HG03060 (cell line): ENCODE data around the gene ZFAND2A.
"Not testable (repeated sequence)": the region's sequence is repeated elsewhere in the genome, so short reads cannot be mapped to it uniquely, and the experiment has no call there.

ENCODE experiments used
- ATAC-seq: cut with Tn5 transposase; IDR thresholded peaks from one replicate; pipeline ENCODE4 v1.9.1; 2021; ENCODE audit warnings: low read depth, moderate number of reproducible peaks; ENCODE audit not compliant: unreplicated experiment

ZFAND2A gene

GRCh38 chr7:1175967-1176851 is 16.2 kb upstream of the ZFAND2A start:
- ATAC-seq = no peak

- ATAC-seq = no peak
Observed at GRCh38 chr7:1175597-1175966, 15.6 kb upstream of the ZFAND2A start.

- no peak for ATAC-seq
Observed at GRCh38 chr7:1174881-1175596, 15.0 kb upstream of the ZFAND2A start.

- no peak for ATAC-seq
Observed at GRCh38 chr7:1174002-1174401, 14.0 kb upstream of the ZFAND2A start.

- ATAC-seq = no peak
Observed at GRCh38 chr7:1172666-1173523, 12.9 kb upstream of the ZFAND2A start.

GRCh38 chr7:1171516-1171915 is 11.5 kb upstream of the ZFAND2A start:
- ATAC-seq = not testable (repeated sequence)

GRCh38 chr7:1170741-1171501 is 10.9 kb upstream of the ZFAND2A start:
- ATAC-seq = no peak

- ATAC-seq = no peak
Observed at GRCh38 chr7:1169409-1170368, 9.7 kb upstream of the ZFAND2A start.

- no peak for ATAC-seq
Observed at GRCh38 chr7:1168422-1168821, 8.4 kb upstream of the ZFAND2A start.

GRCh38 chr7:1164436-1164835 is 4.4 kb upstream of the ZFAND2A start:
- no peak for ATAC-seq

- ATAC-seq = no peak
Observed at GRCh38 chr7:1163121-1163520, 3.1 kb upstream of the ZFAND2A start.

GRCh38 chr7:1160670-1161021 is 650 bp upstream of the ZFAND2A start:
- no peak for ATAC-seq

- ATAC-seq = not testable (repeated sequence)
Observed at GRCh38 chr7:1159231-1159630, 765 bp downstream of the ZFAND2A start.

- ATAC-seq = no peak
Observed at GRCh38 chr7:1158203-1159126, 1.5 kb downstream of the ZFAND2A start.

GRCh38 chr7:1156782-1157535 is 3.0 kb downstream of the ZFAND2A start:
- ATAC-seq = no peak

GRCh38 chr7:1155818-1156781 is 3.9 kb downstream of the ZFAND2A start:
- not testable (repeated sequence) for ATAC-seq
